HCT116 (cell line): ENCODE measurements around the gene AUTS2. TPM values are rescaled to one million over a fixed set of nuclear protein-coding genes. Genes with fewer than 3 reads are reported as not detected.

ENCODE experiments used
- ATAC-seq: fragments of 200-7000 bp; cut with Tn5 transposase; 2 replicates; pipeline ENCODE4 v1.9.1; 2020; ENCODE audit warnings: mild to moderate bottlenecking, moderate library complexity
- BruUV-seq: library from RNA; stranded (reverse); fragments of 400-500 nt; replicated peaks from 2 replicates; lab custom pipeline; 2021; lab: Mats Ljungman, UMichigan
- CTCF ChIA-PET: fragments of 300-600 bp; sonication (Branson Sonifier 250); formaldehyde crosslinking; loops from one replicate; lab custom pipeline; 2021; ENCODE audit warnings: antibody characterized with exemption; lab: Charles Lee
- POLR2A ChIA-PET: fragments of 300-600, 350-600 bp; sonication (Branson Sonifier 250); formaldehyde crosslinking; loops from one replicate; lab custom pipeline; 2021; ENCODE audit warnings: antibody characterized with exemption; lab: Charles Lee
- RAD21 ChIA-PET, 2 experiments: fragments of 300-600 bp; sonication (Branson Sonifier 250); formaldehyde crosslinking; loops; one replicate each; lab custom pipeline; 2023; ENCODE audit warnings: low total read pairs in 2 of 2; ENCODE audit not compliant: uncharacterized antibody in 2 of 2, unreplicated experiment in 2 of 2, low non-redundant PET in 1 of 2; lab: Charles Lee
- DNase-seq: peaks from one replicate; pipeline ENCODE4 v3.0.0-alpha.2; 2010; ENCODE audit warnings: low read depth, low spot score
- H2AFZ ChIP-seq: fragments of 200-600 bp; shearing (Covaris generic), sonication (generic); 2 replicates; pipeline ENCODE4 v1.6.1; 2017; ENCODE audit warnings: low read depth, mixed run types, mixed read lengths, antibody characterized with exemption, low read length; ENCODE audit not compliant: poor library complexity, severe bottlenecking
- H3K27ac ChIP-seq: 2 replicates; pipeline ENCODE4 v1.5.1; 2012; ENCODE audit warnings: low read depth, low read length
- H3K27me3 ChIP-seq: fragments of 200-600 bp; sonication (generic); 2 replicates; pipeline ENCODE4 v1.6.1; 2016; ENCODE audit warnings: mixed run types, low read length, mixed read lengths; ENCODE audit not compliant: insufficient read depth
- H3K36me3 ChIP-seq, 2 experiments: fragments of 200-500 bp in 1 of 2; fragments of 200-600 bp in 1 of 2; sonication (Bioruptor generic) in 1 of 2; sonication (generic) in 1 of 2; 2 replicates each; pipeline versions ENCODE4 v1.5.1 to v1.6.1; 2014 to 2016; ENCODE audit warnings: low read length in 2 of 2, inconsistent platforms in 1 of 2, mixed read lengths in 1 of 2, mixed run types in 1 of 2; ENCODE audit not compliant: insufficient read depth in 2 of 2, control insufficient read depth in 1 of 2
- H3K4me1 ChIP-seq, 2 experiments: fragments of 200-600 bp in 1 of 2; sonication (generic) in 1 of 2; 2 replicates each; pipeline versions ENCODE4 v1.5.1 to v1.6.1; 2012 to 2017; ENCODE audit warnings: low read length in 2 of 2, inconsistent platforms in 1 of 2, mild to moderate bottlenecking in 1 of 2, mixed read lengths in 1 of 2, mixed run types in 1 of 2, moderate library complexity in 1 of 2; ENCODE audit not compliant: insufficient read depth in 2 of 2, control insufficient read depth in 1 of 2
- H3K4me2 ChIP-seq: fragments of 200-600 bp; sonication (generic); 2 replicates; pipeline ENCODE4 v1.6.1; 2017; ENCODE audit warnings: mixed run types, low read length, mixed read lengths
- H3K4me3 ChIP-seq, 2 experiments: fragments of 200-600 bp in 1 of 2; sonication (generic) in 1 of 2; replicated peaks in 1 of 2; 2 replicates each; pipeline ENCODE4 v1.5.1; 2011 to 2016; ENCODE audit warnings: low read length in 2 of 2, control low read depth in 1 of 2, low read depth in 1 of 2, mild to moderate bottlenecking in 1 of 2, mixed read lengths in 1 of 2, mixed run types in 1 of 2
- H3K79me2 ChIP-seq: fragments of 200-600 bp; sonication (generic); 2 replicates; pipeline ENCODE4 v1.6.1; 2017; ENCODE audit warnings: mild to moderate bottlenecking, mixed run types, low read length, moderate library complexity, mixed read lengths; ENCODE audit not compliant: insufficient read depth
- H3K9ac ChIP-seq: fragments of 200-600 bp; sonication (generic); 2 replicates; pipeline ENCODE4 v1.6.1; 2016; ENCODE audit warnings: low read length, mixed read lengths
- H3K9me2 ChIP-seq: fragments of 200-600 bp; sonication (generic), shearing (Covaris generic); 2 replicates; pipeline ENCODE4 v1.6.1; 2017; ENCODE audit warnings: mixed run types, mild to moderate bottlenecking, moderate library complexity; ENCODE audit not compliant: insufficient read depth
- H3K9me3 ChIP-seq, 2 experiments: fragments of 200-500 bp in 1 of 2; fragments of 200-600 bp in 1 of 2; sonication (Bioruptor generic) in 1 of 2; sonication (generic) in 1 of 2; 2 replicates each; pipeline ENCODE4 v1.6.1; 2014 to 2017; ENCODE audit warnings: low read length in 2 of 2, mixed read lengths in 2 of 2, inconsistent platforms in 1 of 2, low read depth in 1 of 2, mild to moderate bottlenecking in 1 of 2, mixed run types in 1 of 2, moderate library complexity in 1 of 2; ENCODE audit not compliant: control insufficient read depth in 1 of 2, insufficient read depth in 1 of 2
- H4K20me1 ChIP-seq: fragments of 200-600 bp; sonication (generic), shearing (Covaris generic); 2 replicates; pipeline ENCODE4 v1.6.1; 2017; ENCODE audit warnings: mixed run types, mild to moderate bottlenecking, moderate library complexity; ENCODE audit not compliant: insufficient read depth
- CBX3 ChIP-seq: IDR thresholded peaks from 2 replicates; pipeline ENCODE4 v1.6.1; 2012; ENCODE audit warnings: low read depth
- EZH2 ChIP-seq: fragments of 200-600 bp; sonication (generic); IDR thresholded peaks from 2 replicates; pipeline ENCODE4 v1.6.1; 2017; ENCODE audit warnings: antibody characterized with exemption, mixed run types
- EZH2phosphoT487 ChIP-seq: fragments of 200-600 bp; IDR thresholded peaks from 2 replicates; pipeline ENCODE4 v1.6.1; 2018; ENCODE audit warnings: antibody characterized with exemption, borderline replicate concordance
- FOSL1 ChIP-seq: IDR thresholded peaks from 2 replicates; pipeline ENCODE4 v1.6.1; 2012; ENCODE audit warnings: low read depth
- JUND ChIP-seq: IDR thresholded peaks from 2 replicates; pipeline ENCODE4 v1.6.1; 2012
- RAD21 ChIP-seq: IDR thresholded peaks from 2 replicates; pipeline ENCODE4 v1.6.1; 2012; ENCODE audit warnings: low read depth, mild to moderate bottlenecking
- TCF7L2 ChIP-seq: IDR thresholded peaks from 2 replicates; pipeline ENCODE4 v1.7.0; 2011; ENCODE audit warnings: borderline replicate concordance, inconsistent platforms; ENCODE audit not compliant: insufficient read depth, insufficient read length; ENCODE audit errors: extremely low read depth
- YY1 ChIP-seq: IDR thresholded peaks from 2 replicates; pipeline ENCODE4 v1.6.1; 2011; ENCODE audit warnings: low read length, low read depth, moderate library complexity, mild to moderate bottlenecking; ENCODE audit not compliant: insufficient replicate concordance; ENCODE audit errors: extremely low read depth
- ZFX ChIP-seq: fragments of 450-650 bp; IDR thresholded peaks from 2 replicates; pipeline ENCODE4 v1.6.1; 2017
- intact Hi-C: fragments of 100-400 bp; cut with micrococcal nuclease; formaldehyde crosslinking; loops from 2 replicates; pipeline ENCODE4 v1.10.0; 2022
- total RNA-seq: library from RNA; stranded (reverse); gene quantifications from one replicate; pipeline ENCODE4 v1.2.1, GENCODE V29; 2021; ENCODE audit not compliant: unreplicated experiment
- TF ChIP-seq, protein P1 (sequence below): IDR thresholded peaks from 2 replicates; pipeline ENCODE4 v1.6.1; 2012
- TF ChIP-seq, protein P2 (sequence below): IDR thresholded peaks from 2 replicates; pipeline ENCODE4 v1.6.1; 2012
- TF ChIP-seq, protein P3 (sequence below): IDR thresholded peaks from 2 replicates; pipeline ENCODE4 v1.6.1; 2011; ENCODE audit warnings: mild to moderate bottlenecking, low read length, moderate library complexity; ENCODE audit not compliant: insufficient replicate concordance; ENCODE audit errors: extremely low read depth
- TF ChIP-seq, protein P4 (sequence below), 3 experiments: fragments of 200-600 bp in 1 of 3; sonication (generic) in 1 of 3; IDR thresholded peaks in 2 of 3; conservative IDR thresholded peaks in 1 of 3; 2 replicates each; pipeline ENCODE4 v1.5.1; 2012 to 2017; ENCODE audit warnings: low read depth in 2 of 3, low read length in 2 of 3, antibody characterized with exemption in 1 of 3, borderline replicate concordance in 1 of 3, control low read depth in 1 of 3, mild to moderate bottlenecking in 1 of 3, mixed read lengths in 1 of 3, mixed run types in 1 of 3, moderate library complexity in 1 of 3; ENCODE audit not compliant: insufficient read depth in 1 of 3

The AUTS2 gene
- total RNA-seq, 1 experiment from 2014 or later = 0.93 TPM

DNA sequence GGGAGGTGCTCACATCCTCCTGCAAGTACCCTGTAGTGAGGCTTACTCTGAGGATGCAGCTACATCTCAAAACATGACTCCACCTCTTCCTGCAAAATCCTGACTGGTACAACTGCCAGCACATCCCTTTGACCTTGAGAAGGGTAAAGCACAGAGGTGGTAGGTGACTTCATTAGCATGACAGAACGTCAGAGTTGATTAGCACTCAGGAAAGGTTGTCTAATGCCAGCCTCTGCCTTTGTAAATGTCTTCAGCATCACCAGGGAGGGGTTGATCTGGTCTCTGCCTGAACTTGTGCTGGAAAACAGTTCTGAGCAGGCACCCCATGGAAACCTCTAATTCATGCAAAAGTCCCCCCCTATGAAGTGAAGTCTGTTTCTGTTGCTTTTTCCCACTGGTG lies 942.4 kb downstream of the AUTS2 start:
- no peaks in the 10 kb centered on the region for H3K27me3 ChIP-seq
- H3K9me3 ChIP-seq = peaks cover 3 to 4% of the 10 kb centered on the region in 2 experiments; a peak in 2 of 4 replicates
- H3K9me2 ChIP-seq = no peaks in the 10 kb centered on the region
- ATAC-seq (no peak), DNase-seq (no peak)
- RAD21 ChIA-PET = no interaction called here
- CTCF ChIA-PET = no interaction called here
- no peak overlapping the region for H3K27ac ChIP-seq
- H2AFZ ChIP-seq = no peak overlapping the region
- H3K9ac ChIP-seq = no peak overlapping the region
- H3K4me3 ChIP-seq = no peak overlapping the region
- no peaks in the 10 kb centered on the region for H3K36me3 ChIP-seq
- intact Hi-C loops = no loop called here
- POLR2A ChIA-PET = no interaction called here
- H4K20me1 ChIP-seq = no peaks in the 10 kb centered on the region
- H3K4me2 ChIP-seq = no peak overlapping the region
- H3K4me1 ChIP-seq = no peaks in the 10 kb centered on the region
- no peaks in the 10 kb centered on the region for H3K79me2 ChIP-seq
- TF ChIP-seq RAD21 (no peak), ZFX (no peak), CBX3 (no peak), FOSL1 (no peak), YY1 (no peak), JUND (no peak), TCF7L2 (no peak), EZH2 (no peak), EZH2phosphoT487 (no peak)
- TF ChIP-seq, protein P1, sequence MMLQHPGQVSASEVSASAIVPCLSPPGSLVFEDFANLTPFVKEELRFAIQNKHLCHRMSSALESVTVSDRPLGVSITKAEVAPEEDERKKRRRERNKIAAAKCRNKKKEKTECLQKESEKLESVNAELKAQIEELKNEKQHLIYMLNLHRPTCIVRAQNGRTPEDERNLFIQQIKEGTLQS = no peak
- TF ChIP-seq, protein P2, sequence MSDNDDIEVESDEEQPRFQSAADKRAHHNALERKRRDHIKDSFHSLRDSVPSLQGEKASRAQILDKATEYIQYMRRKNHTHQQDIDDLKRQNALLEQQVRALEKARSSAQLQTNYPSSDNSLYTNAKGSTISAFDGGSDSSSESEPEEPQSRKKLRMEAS = no peak
- TF ChIP-seq, protein P3, sequence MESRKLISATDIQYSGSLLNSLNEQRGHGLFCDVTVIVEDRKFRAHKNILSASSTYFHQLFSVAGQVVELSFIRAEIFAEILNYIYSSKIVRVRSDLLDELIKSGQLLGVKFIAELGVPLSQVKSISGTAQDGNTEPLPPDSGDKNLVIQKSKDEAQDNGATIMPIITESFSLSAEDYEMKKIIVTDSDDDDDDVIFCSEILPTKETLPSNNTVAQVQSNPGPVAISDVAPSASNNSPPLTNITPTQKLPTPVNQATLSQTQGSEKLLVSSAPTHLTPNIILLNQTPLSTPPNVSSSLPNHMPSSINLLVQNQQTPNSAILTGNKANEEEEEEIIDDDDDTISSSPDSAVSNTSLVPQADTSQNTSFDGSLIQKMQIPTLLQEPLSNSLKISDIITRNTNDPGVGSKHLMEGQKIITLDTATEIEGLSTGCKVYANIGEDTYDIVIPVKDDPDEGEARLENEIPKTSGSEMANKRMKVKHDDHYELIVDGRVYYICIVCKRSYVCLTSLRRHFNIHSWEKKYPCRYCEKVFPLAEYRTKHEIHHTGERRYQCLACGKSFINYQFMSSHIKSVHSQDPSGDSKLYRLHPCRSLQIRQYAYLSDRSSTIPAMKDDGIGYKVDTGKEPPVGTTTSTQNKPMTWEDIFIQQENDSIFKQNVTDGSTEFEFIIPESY = no peak
- TF ChIP-seq, protein P4, sequence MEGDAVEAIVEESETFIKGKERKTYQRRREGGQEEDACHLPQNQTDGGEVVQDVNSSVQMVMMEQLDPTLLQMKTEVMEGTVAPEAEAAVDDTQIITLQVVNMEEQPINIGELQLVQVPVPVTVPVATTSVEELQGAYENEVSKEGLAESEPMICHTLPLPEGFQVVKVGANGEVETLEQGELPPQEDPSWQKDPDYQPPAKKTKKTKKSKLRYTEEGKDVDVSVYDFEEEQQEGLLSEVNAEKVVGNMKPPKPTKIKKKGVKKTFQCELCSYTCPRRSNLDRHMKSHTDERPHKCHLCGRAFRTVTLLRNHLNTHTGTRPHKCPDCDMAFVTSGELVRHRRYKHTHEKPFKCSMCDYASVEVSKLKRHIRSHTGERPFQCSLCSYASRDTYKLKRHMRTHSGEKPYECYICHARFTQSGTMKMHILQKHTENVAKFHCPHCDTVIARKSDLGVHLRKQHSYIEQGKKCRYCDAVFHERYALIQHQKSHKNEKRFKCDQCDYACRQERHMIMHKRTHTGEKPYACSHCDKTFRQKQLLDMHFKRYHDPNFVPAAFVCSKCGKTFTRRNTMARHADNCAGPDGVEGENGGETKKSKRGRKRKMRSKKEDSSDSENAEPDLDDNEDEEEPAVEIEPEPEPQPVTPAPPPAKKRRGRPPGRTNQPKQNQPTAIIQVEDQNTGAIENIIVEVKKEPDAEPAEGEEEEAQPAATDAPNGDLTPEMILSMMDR (IDR thresholded peaks at IDR 0.05 in 2 of 3, conservative IDR thresholded peaks at IDR 0.05 in 1 of 3; ENCODE audit: borderline replicate concordance in 1 of 3, insufficient read depth in 1 of 3, low read depth in 2 of 3, low read length in 2 of 3) = no peak
- BruUV-seq = no TSS peak
